Prostate gland (tissue), 2 donors: ENCODE measurements around the gene EOMES. TPM values are rescaled to one million over a fixed set of nuclear protein-coding genes. Genes with fewer than 3 reads are reported as not detected.

Experiments
- DNase-seq: peaks from one replicate; pipeline ENCODE4 v3.0.0-alpha.2; 2019; ENCODE audit warnings: low spot score
- H3K27ac ChIP-seq, 2 donors: fragments of 200-600 bp; sonication (generic); 2 replicates each; pipeline ENCODE4 v1.5.1; 2017 to 2019
- H3K27me3 ChIP-seq: fragments of 200-600 bp; sonication (generic); replicated peaks from 2 replicates; pipeline ENCODE4 v1.5.1; 2019; ENCODE audit not compliant: insufficient read depth
- H3K36me3 ChIP-seq, 2 donors: fragments of 200-600 bp; sonication (generic); 1 replicate in 1 of 2; 2 replicates in 1 of 2; pipeline versions ENCODE4 v1.5.1 to v1.8.1; 2017 to 2019
- H3K4me1 ChIP-seq: fragments of 200-600 bp; sonication (generic); replicated peaks from 2 replicates; pipeline ENCODE4 v1.5.1; 2019
- H3K4me3 ChIP-seq, 2 donors: fragments of 200-600 bp; sonication (generic); 2 replicates each; pipeline ENCODE4 v1.5.1; 2017 to 2019
- H3K9me3 ChIP-seq: fragments of 200-600 bp; sonication (generic); 2 replicates; pipeline ENCODE4 v1.5.1; 2017
- CTCF ChIP-seq, 4 experiments: fragments of 200-600 bp in 2 of 4; fragments of 450-650 bp in 2 of 4; sonication (generic) in 2 of 4; IDR thresholded peaks; 1 replicate in 3 of 4; 2 replicates in 1 of 4; pipeline ENCODE4 v1.5.1; 2016 to 2019; ENCODE audit warnings: antibody characterized with exemption in 4 of 4, mild to moderate bottlenecking in 2 of 4, moderate library complexity in 2 of 4
- POLR2A ChIP-seq: fragments of 450-650 bp; IDR thresholded peaks from one replicate; pipeline ENCODE4 v1.6.1; 2016; ENCODE audit warnings: antibody characterized with exemption, mild to moderate bottlenecking
- POLR2AphosphoS5 ChIP-seq: sonication (generic); formaldehyde crosslinking; IDR thresholded peaks from one replicate; pipeline ENCODE4 v1.6.1; 2017; ENCODE audit warnings: antibody characterized with exemption
- WGBS: methylation state at CpG from one replicate; pipeline ENCODE4 v1.1.5; 2018; 5-methylcytosine and 5-hydroxymethylcytosine counted together
- intact Hi-C: fragments of 100-400 bp; cut with DNase I; formaldehyde crosslinking; loops from one replicate; pipeline ENCODE4 v1.14.2; 2022
- total RNA-seq, 2 donors: library from RNA; depleted of rRNA; stranded (reverse); fragments of >200 nt; gene quantifications; one replicate each; pipeline ENCODE4 v1.1.0, GENCODE V29; 2016

Gene EOMES
- total RNA-seq, 2 donors from 2014 or later: 0.46 TPM; not detected in 1

DNA sequence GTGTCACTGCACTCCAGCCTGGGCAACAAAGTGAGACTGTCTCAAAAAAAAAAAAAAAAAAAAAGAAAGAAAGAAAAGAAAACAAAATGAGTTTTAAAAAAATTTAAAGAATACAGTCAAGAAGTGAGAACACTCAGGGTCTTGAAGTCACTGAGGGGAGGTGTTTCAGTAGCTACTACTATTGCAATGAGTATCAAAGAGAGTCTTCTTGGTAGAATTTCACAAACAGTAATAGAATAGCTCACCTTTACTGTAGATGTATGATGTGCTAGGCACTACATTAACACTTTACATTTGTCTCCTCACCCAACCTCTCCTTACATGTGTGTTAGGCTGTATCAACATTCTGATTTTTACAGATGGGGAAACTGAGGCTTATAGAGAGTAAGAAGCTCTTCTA is 43.9 kb downstream of the EOMES start:
- Histone ChIP-seq H3K9me3 (no peaks in the 10 kb centered on the region), H3K36me3 (no peaks in the 10 kb centered on the region), H3K4me1 (no peaks in the 10 kb centered on the region), H3K27me3 (no peaks in the 10 kb centered on the region), H3K4me3 (no peak overlapping the region), H3K27ac (no peak overlapping the region)
- no peak for DNase-seq
- no peak for TF ChIP-seq CTCF (IDR thresholded peaks at IDR 0.05)
- TF ChIP-seq POLR2AphosphoS5: no peak
- TF ChIP-seq POLR2A: no peak
- intact Hi-C loops: loop anchor here (5.0 kb wide), 1 partner anchor 366 kb away; no protein-coding TSS in a partner anchor

DNA sequence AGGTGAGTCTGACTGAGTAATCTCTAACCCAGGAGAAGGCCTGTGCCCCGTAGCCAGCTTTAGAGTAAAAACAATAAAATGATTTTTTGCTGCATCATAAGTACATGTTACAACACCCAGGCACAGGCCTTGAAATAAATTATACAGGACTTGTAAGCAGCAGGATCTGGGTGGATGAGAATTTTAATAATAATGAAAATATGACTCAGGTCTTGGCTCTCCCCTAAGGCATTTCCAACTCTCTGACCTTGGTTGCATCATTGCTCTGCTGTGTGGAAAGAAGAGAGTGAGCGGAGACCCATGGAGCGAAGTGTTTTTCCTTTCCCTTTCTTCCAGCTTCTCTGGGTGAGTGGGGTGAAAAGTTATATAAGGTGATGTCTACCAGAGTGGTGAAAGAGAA is 44.6 kb downstream of the EOMES start:
- no peak overlapping the region for H3K27ac ChIP-seq
- no peaks in the 10 kb centered on the region for H3K36me3 ChIP-seq
- intact Hi-C loops: loop anchor here (5.0 kb wide), 1 partner anchor 365 kb away; no protein-coding TSS in a partner anchor
- TF ChIP-seq CTCF (IDR thresholded peaks at IDR 0.05) (no peak), POLR2A (no peak)
- H3K27me3 ChIP-seq: no peaks in the 10 kb centered on the region
- no peak for DNase-seq
- no peaks in the 10 kb centered on the region for H3K4me1 ChIP-seq
- H3K9me3 ChIP-seq: no peaks in the 10 kb centered on the region
- 72% methylated on average over 3 of the region's 3 CpGs for WGBS
- H3K4me3 ChIP-seq: no peak overlapping the region

- no peak for DNase-seq
These were observed 46.8 kb downstream of the EOMES start for GRCh38 chr3:27675287-27675686.

GRCh38 chr3:27673701-27674100 is 48.4 kb downstream of the EOMES start:
- Histone ChIP-seq H3K9me3 (no peaks in the 10 kb centered on the region), H3K4me3 (no peak overlapping the region), H3K36me3 (no peaks in the 10 kb centered on the region), H3K4me1 (no peaks in the 10 kb centered on the region), H3K27me3 (no peaks in the 10 kb centered on the region), H3K27ac (no peak overlapping the region)
- no peak for DNase-seq
- intact Hi-C loops: no loop called here
- TF ChIP-seq POLR2A (no peak), POLR2AphosphoS5 (no peak), CTCF (IDR thresholded peaks at IDR 0.05) (no peak)
- 54% methylated on average over 2 of the region's 2 CpGs for WGBS

More at GRCh38 chr3:27675287-27675686, 46.8 kb downstream of the EOMES start:
- no peaks in the 10 kb centered on the region for H3K36me3 ChIP-seq
- no peak overlapping the region for H3K27ac ChIP-seq
- no peaks in the 10 kb centered on the region for H3K27me3 ChIP-seq
- H3K4me3 ChIP-seq: no peak overlapping the region
- H3K4me1 ChIP-seq: no peaks in the 10 kb centered on the region
- TF ChIP-seq CTCF (IDR thresholded peaks at IDR 0.05): no peak
- no peak for TF ChIP-seq POLR2A
- TF ChIP-seq POLR2AphosphoS5: no peak
- intact Hi-C loops: loop anchor here (5.0 kb wide), 1 partner anchor 363 kb away; no protein-coding TSS in a partner anchor
- 46% methylated on average over 3 of the region's 3 CpGs for WGBS
- H3K9me3 ChIP-seq: no peaks in the 10 kb centered on the region

DNA sequence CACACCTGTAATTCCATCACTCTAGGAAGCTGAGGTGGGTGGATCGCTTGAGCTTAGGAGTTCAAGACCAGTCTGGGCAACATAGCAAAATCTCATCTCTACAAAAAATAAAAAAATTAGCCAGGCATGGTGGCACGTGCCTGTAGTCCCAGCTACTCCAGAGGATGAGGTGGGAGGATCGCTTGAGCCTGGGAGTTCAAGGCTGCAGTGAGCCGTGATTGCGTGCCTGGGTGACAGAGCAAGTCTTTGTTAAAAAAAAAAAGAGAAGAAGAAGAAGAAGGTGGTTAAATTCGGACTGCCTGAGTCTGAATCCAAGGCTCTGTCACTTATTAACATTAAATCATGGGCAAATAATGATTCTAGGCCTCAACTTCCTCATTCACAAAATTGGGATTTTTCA is 51.0 kb downstream of the EOMES start:
- Histone ChIP-seq H3K27ac (no peak overlapping the region), H3K9me3 (no peaks in the 10 kb centered on the region), H3K36me3 (no peaks in the 10 kb centered on the region), H3K4me3 (no peak overlapping the region), H3K4me1 (no peaks in the 10 kb centered on the region), H3K27me3 (no peaks in the 10 kb centered on the region)
- intact Hi-C loops: no loop called here
- 84% methylated on average over 6 of the region's 6 CpGs for WGBS
- TF ChIP-seq CTCF (IDR thresholded peaks at IDR 0.05) (no peak), POLR2AphosphoS5 (no peak), POLR2A (no peak)
- DNase-seq: no peak
